GM12875 (cell line): ENCODE measurements around the gene EML3.

Experiments
- H3K4me3 ChIP-seq: one replicate; pipeline ENCODE4 v1.5.1; 2011; ENCODE audit warnings: low read depth, low read length, control low read depth
- CTCF ChIP-seq: IDR thresholded peaks from 2 replicates; pipeline ENCODE4 v1.5.1; 2011; ENCODE audit warnings: low read depth, mild to moderate bottlenecking, control low read depth, inconsistent platforms, low read length, moderate library complexity, borderline replicate concordance; ENCODE audit not compliant: insufficient read depth

The EML3 gene

GRCh38 chr11:62552485-62553079, 60.0 kb downstream of the EML3 start:
- TF ChIP-seq CTCF: no peak
- H3K4me3 ChIP-seq: no peak overlapping the region
